Caco-2 (cell line): Measurements from ENCODE around the gene GCN1. TPM values are rescaled to one million over a fixed set of nuclear protein-coding genes. Genes with fewer than 3 reads are reported as not detected.

Experiments used
- BruUV-seq: library from RNA; stranded (reverse); fragments of 400-500 nt; replicated peaks from 2 replicates; lab custom pipeline; 2021; lab: Mats Ljungman, UMichigan
- CTCF ChIA-PET: fragments of 300-600 bp; sonication (Branson Sonifier 250); formaldehyde crosslinking; loops from one replicate; lab custom pipeline; 2022; ENCODE audit warnings: antibody characterized with exemption; lab: Charles Lee
- POLR2A ChIA-PET: fragments of 300-600 bp; sonication (Branson Sonifier 250); formaldehyde crosslinking; loops from one replicate; lab custom pipeline; 2022; ENCODE audit warnings: antibody characterized with exemption; lab: Charles Lee
- DNase-seq, 2 experiments: peaks; one replicate each; pipeline versions ENCODE4 v3.0.0 to v3.0.0-alpha.2; 2020 to 2022
- H3K27me3 ChIP-seq: replicated peaks from 2 replicates; pipeline ENCODE4 v1.6.0; 2011; ENCODE audit warnings: low read length; ENCODE audit not compliant: control insufficient read depth, insufficient read depth
- H3K36me3 ChIP-seq: 2 replicates; pipeline ENCODE4 v1.5.1; 2011; ENCODE audit warnings: low read length; ENCODE audit not compliant: control insufficient read depth, insufficient read depth
- H3K4me1 ChIP-seq: fragments of 250-450 bp; sonication (Bioruptor Pico); 2 replicates; pipeline ENCODE4 v1.5.1; 2020; ENCODE audit warnings: mild to moderate bottlenecking
- H3K4me3 ChIP-seq: 2 replicates; pipeline ENCODE4 v1.5.1; 2011; ENCODE audit warnings: low read depth, mild to moderate bottlenecking, control low read depth, low read length
- H3K9me3 ChIP-seq: fragments of 250-450 bp; sonication (Bioruptor Pico); 2 replicates; pipeline ENCODE4 v1.5.1; 2020; ENCODE audit warnings: mild to moderate bottlenecking, moderate library complexity
- H3K27ac Mint-ChIP-seq: one replicate; pipeline ENCODE4 v1.8.0; 2022; ENCODE audit warnings: mixed read lengths; ENCODE audit not compliant: unreplicated experiment
- H3K27me3 Mint-ChIP-seq: one replicate; pipeline ENCODE4 v1.8.0; 2022; ENCODE audit warnings: mixed read lengths; ENCODE audit not compliant: insufficient read depth, unreplicated experiment
- H3K36me3 Mint-ChIP-seq: one replicate; pipeline ENCODE4 v1.8.0; 2022; ENCODE audit warnings: mild to moderate bottlenecking, mixed read lengths; ENCODE audit not compliant: insufficient read depth, unreplicated experiment
- H3K4me1 Mint-ChIP-seq: one replicate; pipeline ENCODE4 v1.8.0; 2022; ENCODE audit warnings: low read depth, mixed read lengths; ENCODE audit not compliant: unreplicated experiment
- H3K4me3 Mint-ChIP-seq: one replicate; pipeline ENCODE4 v1.8.0; 2022; ENCODE audit warnings: mild to moderate bottlenecking, moderate library complexity, mixed read lengths; ENCODE audit not compliant: unreplicated experiment
- H3K9me3 Mint-ChIP-seq: one replicate; pipeline ENCODE4 v1.8.0; 2022; ENCODE audit warnings: mixed read lengths; ENCODE audit not compliant: unreplicated experiment
- CTCF ChIP-seq, 2 experiments: fragments of 200-600 bp in 1 of 2; IDR thresholded peaks; 1 replicate in 1 of 2; 2 replicates in 1 of 2; pipeline versions ENCODE4 v1.5.1 to v1.8.0; 2011 to 2022; ENCODE audit warnings: antibody characterized with exemption in 1 of 2, control low read depth in 1 of 2, inconsistent platforms in 1 of 2, low read depth in 1 of 2, low read length in 1 of 2, mild to moderate bottlenecking in 1 of 2, moderate library complexity in 1 of 2; ENCODE audit not compliant: insufficient read depth in 1 of 2, severe bottlenecking in 1 of 2, unreplicated experiment in 1 of 2
- intact Hi-C: fragments of 100-400 bp; cut with micrococcal nuclease; formaldehyde crosslinking; loops from one replicate; pipeline ENCODE4 v1.10.0; 2022; ENCODE audit not compliant: unreplicated experiment
- total RNA-seq: library from RNA; stranded (reverse); gene quantifications from 2 replicates; pipeline ENCODE4 v1.2.3, GENCODE V29; 2022

GCN1 gene
- total RNA-seq, 1 experiment from 2014 or later: 154 TPM

GRCh38 chr12:120239776-120240494 lies 45.4 kb upstream of the GCN1 start:
- Histone ChIP-seq H3K4me1 (peaks cover 45% of the 10 kb centered on the region), H3K36me3 (no peaks in the 10 kb centered on the region; the same call in 1 of the 2 replicates), H3K9me3 (no peaks in the 10 kb centered on the region), H3K4me3 (no peak overlapping the region), H3K27me3 (no peaks in the 10 kb centered on the region)
- Mint-ChIP-seq H3K4me3 (no peak overlapping the region), H3K4me1 (peaks cover 38% of the 10 kb centered on the region), H3K9me3 (no peaks in the 10 kb centered on the region), H3K36me3 (peaks cover 50% of the 10 kb centered on the region), H3K27ac (no peak overlapping the region), H3K27me3 (no peaks in the 10 kb centered on the region)
- intact Hi-C loops: no loop called here
- no peak for TF ChIP-seq CTCF (IDR thresholded peaks at IDR 0.05; ENCODE audit: insufficient read depth in 1 of 2, low read depth in 1 of 2, low read length in 1 of 2, severe bottlenecking in 1 of 2, unreplicated experiment in 1 of 2)
- CTCF ChIA-PET: interaction anchor here (0.6 to 6.7 kb wide), 4 partner anchors 12 to 244 kb away, joined by 3 to 73 read pairs (median 16); partner anchors contain the start of gene PXN
- BruUV-seq: no TSS peak
- POLR2A ChIA-PET: interaction anchor here (0.6 to 1.6 kb wide), 5 partner anchors 9 to 51 kb away, joined by 3 to 6 read pairs (median 5); partner anchors contain the start of gene RPLP0
- no peak for DNase-seq

GRCh38 chr12:120238839-120239445 lies 44.4 kb upstream of the GCN1 start:
- ChIA-PET CTCF (interaction anchor here (0.6 to 6.7 kb wide), 4 partner anchors 9 to 245 kb away, joined by 3 to 73 read pairs (median 16); partner anchors contain the start of gene PXN), POLR2A (interaction anchor here (0.6 to 1.6 kb wide), 4 partner anchors 8 to 52 kb away, joined by 3 to 6 read pairs (median 4); partner anchors contain the start of gene RPLP0)
- BruUV-seq: no TSS peak
- no peak for TF ChIP-seq CTCF (IDR thresholded peaks at IDR 0.05; ENCODE audit: insufficient read depth in 1 of 2, low read depth in 1 of 2, low read length in 1 of 2, severe bottlenecking in 1 of 2, unreplicated experiment in 1 of 2)
- intact Hi-C loops: no loop called here
- no peaks in the 10 kb centered on the region; the same call in 1 of the 2 replicates for H3K36me3 ChIP-seq
- peaks cover 45% of the 10 kb centered on the region for H3K4me1 Mint-ChIP-seq
- H3K9me3 Mint-ChIP-seq: no peaks in the 10 kb centered on the region
- no peaks in the 10 kb centered on the region for H3K27me3 ChIP-seq
- H3K36me3 Mint-ChIP-seq: peaks cover 48% of the 10 kb centered on the region
- no peaks in the 10 kb centered on the region for H3K27me3 Mint-ChIP-seq
- peaks cover 54% of the 10 kb centered on the region for H3K4me1 ChIP-seq
- no peak overlapping the region for H3K4me3 Mint-ChIP-seq
- DNase-seq: no peak
- no peak overlapping the region for H3K27ac Mint-ChIP-seq
- no peak overlapping the region for H3K4me3 ChIP-seq
- H3K9me3 ChIP-seq: no peaks in the 10 kb centered on the region

GRCh38 chr12:120238217-120238616 lies 43.7 kb upstream of the GCN1 start:
- intact Hi-C loops: no loop called here
- H3K4me3 Mint-ChIP-seq: no peak overlapping the region

More at GRCh38 chr12:120238217-120238616, 43.7 kb upstream of the GCN1 start:
- H3K4me1 ChIP-seq: peaks cover 61% of the 10 kb centered on the region
- H3K27ac Mint-ChIP-seq: peak overlapping the region; percentile 19
- H3K4me3 ChIP-seq: no peak overlapping the region
- no peaks in the 10 kb centered on the region; the same call in 1 of the 2 replicates for H3K36me3 ChIP-seq
- H3K9me3 ChIP-seq: no peaks in the 10 kb centered on the region
- H3K27me3 ChIP-seq: no peaks in the 10 kb centered on the region
- ChIA-PET POLR2A (interaction anchor here (1.0 kb wide), 1 partner anchor 37 kb away, joined by 3 read pairs; the partner anchor contains the start of gene RPLP0), CTCF (interaction anchor here (1.1 to 6.7 kb wide), 3 partner anchors 9 to 27 kb away, joined by 3 to 73 read pairs (median 29); partner anchors contain the start of gene PXN)
- TF ChIP-seq CTCF (IDR thresholded peaks at IDR 0.05; ENCODE audit: insufficient read depth in 1 of 2, low read depth in 1 of 2, low read length in 1 of 2, severe bottlenecking in 1 of 2, unreplicated experiment in 1 of 2): no peak
- H3K9me3 Mint-ChIP-seq: no peaks in the 10 kb centered on the region
- no TSS peak for BruUV-seq
- no peak for DNase-seq
- H3K27me3 Mint-ChIP-seq: no peaks in the 10 kb centered on the region
- H3K4me1 Mint-ChIP-seq: peaks cover 51% of the 10 kb centered on the region
- peaks cover 43% of the 10 kb centered on the region for H3K36me3 Mint-ChIP-seq
